Measurements from ENCODE around the gene TMC1.

TMC1 gene

GRCh38 chr9:72648324-72649126 lies 127.1 kb downstream of the TMC1 start:
- intact Hi-C loops (cut with DNase I) = no loop called here

GRCh38 chr9:72649127-72649442 lies 127.7 kb downstream of the TMC1 start:
- intact Hi-C loops (cut with DNase I) = no loop called here

More at GRCh38 chr9:72648324-72649126, 127.1 kb downstream of the TMC1 start:
- no peak for DNase-seq

GRCh38 chr9:72650206-72650605 lies 128.8 kb downstream of the TMC1 start:
- intact Hi-C loops (cut with DNase I) = no loop called here
- no peak for DNase-seq

More at GRCh38 chr9:72649127-72649442, 127.7 kb downstream of the TMC1 start:
- no peak for DNase-seq

GRCh38 chr9:72656021-72656420 lies 134.6 kb downstream of the TMC1 start:
- peak; percentile 28 to 93 (median 72) for DNase-seq
- intact Hi-C loops (cut with DNase I) = no loop called here

GRCh38 chr9:72657023-72657422 lies 135.6 kb downstream of the TMC1 start:
- no peak for DNase-seq
- intact Hi-C loops (cut with DNase I) = no loop called here

GRCh38 chr9:72658703-72659102 lies 137.3 kb downstream of the TMC1 start:
- no peak for DNase-seq
- intact Hi-C loops (cut with DNase I) = no loop called here

- intact Hi-C loops (cut with DNase I) = no loop called here
- no peak for DNase-seq
Measured at GRCh38 chr9:72661401-72662135, 140.2 kb downstream of the TMC1 start.

- intact Hi-C loops (cut with DNase I) = no loop called here
Measured at GRCh38 chr9:72665421-72665820, 144.0 kb downstream of the TMC1 start.

GRCh38 chr9:72667181-72667580 lies 145.8 kb downstream of the TMC1 start:
- intact Hi-C loops (cut with DNase I) = no loop called here
- DNase-seq = no peak

More at GRCh38 chr9:72665421-72665820, 144.0 kb downstream of the TMC1 start:
- no peak for DNase-seq

- intact Hi-C loops (cut with DNase I) = no loop called here
- DNase-seq = no peak
Measured at GRCh38 chr9:72674961-72675360, 153.6 kb downstream of the TMC1 start.

GRCh38 chr9:72675586-72675985 lies 154.2 kb downstream of the TMC1 start:
- DNase-seq = no peak
- intact Hi-C loops (cut with DNase I) = no loop called here

- intact Hi-C loops (cut with DNase I) = no loop called here
- peak in 15 of 42 donors; percentile 17 to 63 (median 41) for DNase-seq
Measured at GRCh38 chr9:72680593-72681282, 159.3 kb downstream of the TMC1 start.

- intact Hi-C loops (cut with DNase I) = no loop called here
- DNase-seq = no peak
Measured at GRCh38 chr9:72681283-72681630, 159.8 kb downstream of the TMC1 start.

- no peak for DNase-seq
- intact Hi-C loops (cut with DNase I) = no loop called here
Measured at GRCh38 chr9:72684615-72685014, 163.2 kb downstream of the TMC1 start.

- intact Hi-C loops (cut with DNase I) = no loop called here
- DNase-seq = no peak
Measured at GRCh38 chr9:72685911-72686310, 164.5 kb downstream of the TMC1 start.

GRCh38 chr9:72687331-72687730 lies 165.9 kb downstream of the TMC1 start:
- DNase-seq = no peak
- intact Hi-C loops (cut with DNase I) = no loop called here

GRCh38 chr9:72691671-72692070 lies 170.3 kb downstream of the TMC1 start:
- intact Hi-C loops (cut with DNase I) = no loop called here
- no peak for DNase-seq

GRCh38 chr9:72695365-72695764 lies 174.0 kb downstream of the TMC1 start:
- intact Hi-C loops (cut with DNase I) = no loop called here
- DNase-seq = no peak

GRCh38 chr9:72696511-72696910 lies 175.1 kb downstream of the TMC1 start:
- DNase-seq = no peak
- intact Hi-C loops (cut with DNase I) = no loop called here

GRCh38 chr9:72701510-72701909 lies 180.1 kb downstream of the TMC1 start:
- intact Hi-C loops (cut with DNase I) = no loop called here
- DNase-seq = no peak

Measured in head of caudate nucleus (tissue), 42 donors.